Left hindlimb (tissue), 1 donor: ENCODE results near the gene DNAJB14.

Source experiments
- DNase-seq: peaks from one replicate; pipeline ENCODE4 v3.0.0-alpha.2; 2018

Gene DNAJB14

DNA sequence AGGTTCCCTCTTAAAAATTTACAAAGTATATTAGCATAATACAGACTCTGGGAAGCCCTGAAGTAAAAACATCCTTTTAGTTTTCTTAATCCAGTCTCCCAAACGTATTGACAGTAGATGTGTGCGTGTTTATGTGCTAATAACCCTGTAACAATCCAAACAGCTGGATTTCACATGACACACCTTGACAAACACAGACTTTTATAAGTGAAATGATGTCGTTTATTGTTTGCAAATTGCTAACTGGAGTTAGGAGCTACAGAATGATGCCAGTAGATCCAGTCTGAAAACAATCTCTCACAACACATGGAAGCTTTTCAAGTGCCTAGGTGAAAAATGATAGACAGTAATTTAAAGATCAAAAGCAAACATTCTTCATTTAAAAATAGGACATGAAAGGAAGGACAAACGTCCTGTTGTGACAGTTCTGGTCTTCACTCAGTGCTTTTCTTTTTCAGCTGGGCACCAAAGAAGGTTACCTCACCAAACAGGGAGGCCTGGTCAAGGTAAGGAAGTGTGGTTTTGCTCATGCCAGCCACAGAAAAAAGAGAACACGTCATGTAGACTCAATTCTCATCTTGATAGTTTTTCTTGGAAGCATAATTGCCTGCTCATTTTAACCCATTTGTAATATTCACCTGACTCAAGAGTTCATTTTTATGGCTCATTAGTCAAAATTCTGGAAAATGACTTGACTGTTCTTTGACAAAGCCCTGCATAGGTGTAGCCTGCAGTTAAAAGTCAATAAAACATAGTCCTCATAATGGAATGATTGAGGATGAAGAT lies 85.1 kb downstream of the DNAJB14 start:
- DNase-seq: no peak

DNA sequence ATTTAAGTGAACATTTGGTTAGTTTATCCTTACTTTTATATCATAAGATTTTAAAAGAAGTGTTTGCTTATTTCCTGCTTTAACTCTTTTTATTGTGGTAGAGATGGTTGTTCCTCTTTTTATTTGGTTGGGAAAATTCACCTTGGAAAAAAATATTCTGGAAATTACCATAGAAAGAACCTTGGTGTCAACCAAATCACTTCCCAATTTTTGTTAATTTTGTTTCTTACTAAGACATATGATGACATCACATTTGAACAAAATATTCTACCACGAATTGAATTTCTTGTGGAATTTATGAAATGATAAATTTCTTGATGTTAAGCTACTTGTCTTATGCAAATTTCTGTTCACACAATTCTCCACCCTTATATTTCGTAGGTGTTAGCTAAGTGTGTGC lies 85.9 kb downstream of the DNAJB14 start:
- no peak for DNase-seq

DNA sequence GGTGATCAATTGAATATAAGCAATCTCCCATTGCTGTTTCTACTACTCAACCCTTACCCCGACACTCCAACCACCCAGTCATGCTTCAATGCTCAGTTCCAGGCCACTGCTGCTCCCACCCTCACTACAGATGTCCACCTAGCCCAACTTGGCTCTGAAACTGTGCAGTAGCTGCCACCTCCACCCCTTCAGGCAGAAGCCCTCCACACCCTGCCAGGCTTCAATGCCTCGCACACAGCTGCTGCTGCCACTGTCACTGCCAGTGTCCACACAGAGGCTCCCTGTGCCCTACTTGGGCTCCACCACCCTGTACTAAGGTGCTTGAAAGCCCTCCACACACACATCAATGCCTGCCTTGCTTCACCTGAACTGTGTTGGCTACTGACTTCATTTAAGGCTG lies 86.8 kb downstream of the DNAJB14 start:
- no peak for DNase-seq

DNA sequence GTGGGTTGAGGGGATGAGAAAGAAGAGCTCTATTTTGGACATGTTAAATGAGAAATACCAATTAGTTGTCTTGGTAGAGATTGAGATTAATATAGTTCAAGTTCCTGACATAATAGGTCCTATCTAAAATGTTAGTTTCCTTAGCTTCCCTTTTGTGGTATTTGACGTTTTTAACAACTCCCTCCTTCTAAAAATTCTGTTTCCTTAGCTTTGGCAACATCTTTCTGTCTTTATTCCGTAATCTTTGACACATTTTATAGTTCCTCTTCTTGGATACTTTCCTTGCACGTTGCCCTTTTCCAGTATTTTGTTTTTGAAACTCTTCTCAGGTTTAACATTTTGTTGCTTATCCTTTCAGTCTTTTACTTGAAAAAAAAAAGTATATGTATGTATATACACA lies 89.1 kb downstream of the DNAJB14 start:
- DNase-seq: no peak

DNA sequence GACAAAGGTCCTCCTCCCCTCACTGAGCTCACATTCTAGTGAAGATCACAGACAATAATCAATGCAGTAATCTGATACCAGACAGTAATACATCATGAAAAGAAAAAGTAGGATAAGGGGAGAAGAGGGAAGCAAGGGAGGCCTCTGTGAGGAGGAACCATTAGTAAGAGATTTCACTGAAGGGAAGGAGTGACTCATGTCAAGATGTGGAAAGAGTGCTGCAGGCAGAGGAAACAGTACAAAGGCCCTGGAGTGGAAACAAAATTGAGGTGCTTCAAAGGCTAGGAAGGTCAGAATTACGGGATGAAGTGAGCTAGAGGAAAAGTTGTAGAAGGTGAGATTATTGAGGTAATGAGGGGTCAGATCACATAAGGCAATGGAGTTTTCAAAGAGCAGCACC lies 90.3 kb downstream of the DNAJB14 start:
- DNase-seq: no peak

DNA sequence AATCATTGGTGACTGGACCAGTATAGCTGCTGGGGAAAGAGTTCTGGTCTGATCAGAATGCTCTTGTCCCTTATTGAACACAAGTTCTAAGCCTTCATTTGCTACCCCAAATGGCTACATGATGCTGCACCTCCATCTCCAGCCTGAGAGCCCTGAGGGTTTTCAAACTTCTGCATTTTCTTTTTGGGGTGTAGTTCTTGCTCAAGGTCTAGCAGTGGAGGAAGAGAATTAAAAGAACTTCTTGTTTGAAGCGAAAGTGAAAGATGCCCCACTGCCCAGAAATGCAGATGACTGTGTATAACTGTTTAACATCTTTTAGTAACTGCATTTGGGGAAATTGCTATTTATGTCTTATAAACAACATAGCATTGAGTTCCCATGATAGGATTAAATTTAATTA lies 90.7 kb downstream of the DNAJB14 start:
- no peak for DNase-seq

DNA sequence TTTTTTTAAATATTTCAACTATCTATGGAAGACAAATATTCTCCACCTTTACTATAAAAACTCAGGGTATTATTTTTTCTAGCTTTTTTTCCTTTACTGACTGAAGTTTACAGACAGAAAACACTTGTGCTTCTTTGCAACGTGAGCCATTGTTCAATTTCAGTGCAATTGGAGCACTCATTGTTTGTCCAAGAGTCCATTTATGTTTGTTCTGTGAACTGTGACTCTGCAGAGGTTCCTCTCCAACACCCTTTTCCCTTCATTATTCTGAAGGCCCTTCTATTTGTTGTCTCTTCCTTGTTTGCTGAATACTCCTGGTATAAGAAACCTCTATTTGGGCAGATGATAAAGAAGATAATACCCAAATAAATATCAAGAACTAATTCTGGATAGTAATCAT lies 92.4 kb downstream of the DNAJB14 start:
- no peak for DNase-seq

DNA sequence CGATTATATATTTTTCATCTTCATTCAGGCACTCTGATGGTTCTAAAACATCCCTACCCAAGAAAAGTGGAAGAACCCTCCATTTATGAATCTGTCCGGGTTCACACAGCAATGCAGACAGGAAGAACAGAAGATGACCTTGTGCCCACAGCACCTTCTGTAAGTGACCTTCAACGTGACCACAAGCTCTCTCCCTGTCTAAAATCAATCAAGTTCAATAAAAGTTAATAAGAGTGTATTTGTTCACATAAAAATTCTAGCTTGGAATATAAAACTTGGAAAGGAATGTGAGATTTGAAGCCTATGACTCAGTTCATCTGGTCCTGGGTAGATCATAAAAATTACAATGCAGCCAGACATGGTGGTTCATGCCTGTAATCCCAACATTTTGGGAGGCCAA lies 93.2 kb downstream of the DNAJB14 start:
- DNase-seq: no peak

DNA sequence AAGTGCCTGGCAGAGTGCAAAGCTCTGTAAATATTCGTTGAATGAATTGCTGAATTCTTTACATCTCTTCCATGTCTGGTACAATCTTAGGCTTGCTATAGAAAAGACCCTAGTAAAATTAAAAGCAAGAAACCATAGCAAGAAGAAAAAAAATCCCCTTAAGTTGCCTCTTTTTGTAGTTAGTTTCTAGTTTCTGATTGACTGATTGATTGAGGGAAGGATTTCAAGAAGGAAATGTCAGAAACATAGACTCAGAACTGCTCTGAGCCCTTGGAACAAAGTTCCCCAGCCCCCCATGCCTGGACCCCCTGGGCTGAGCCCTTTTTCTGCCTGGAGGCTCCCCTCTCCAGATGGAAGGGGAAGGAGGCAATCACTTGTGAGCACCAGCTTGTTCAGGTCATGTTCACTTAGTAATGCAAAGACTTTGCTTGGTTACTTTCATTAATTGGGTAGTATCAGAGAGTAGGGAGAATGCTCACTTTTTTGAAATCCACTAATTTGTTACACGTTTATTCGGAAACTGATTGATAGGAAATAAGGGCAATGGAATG lies 94.1 kb downstream of the DNAJB14 start:
- DNase-seq: no peak

DNA sequence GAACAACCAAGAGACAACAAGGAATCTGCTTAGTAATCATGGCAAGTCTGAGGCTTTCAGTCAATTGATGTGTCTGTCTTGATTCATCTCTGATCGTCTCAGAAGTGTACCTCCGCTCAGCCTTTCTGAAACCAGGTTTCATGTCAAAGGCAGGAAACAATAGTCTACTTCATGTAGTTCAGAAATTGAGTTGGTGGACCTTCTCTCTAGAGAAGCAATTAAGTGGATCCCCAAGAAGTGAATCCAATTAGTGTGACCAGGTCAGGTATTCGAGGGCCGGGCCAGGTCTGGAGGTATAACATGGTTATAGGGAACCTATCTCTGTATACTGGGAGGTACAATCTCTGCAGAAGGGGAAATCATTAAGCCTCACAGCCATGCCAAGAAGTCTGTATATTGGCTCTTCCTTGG lies 97.8 kb downstream of the DNAJB14 start:
- DNase-seq: no peak

DNA sequence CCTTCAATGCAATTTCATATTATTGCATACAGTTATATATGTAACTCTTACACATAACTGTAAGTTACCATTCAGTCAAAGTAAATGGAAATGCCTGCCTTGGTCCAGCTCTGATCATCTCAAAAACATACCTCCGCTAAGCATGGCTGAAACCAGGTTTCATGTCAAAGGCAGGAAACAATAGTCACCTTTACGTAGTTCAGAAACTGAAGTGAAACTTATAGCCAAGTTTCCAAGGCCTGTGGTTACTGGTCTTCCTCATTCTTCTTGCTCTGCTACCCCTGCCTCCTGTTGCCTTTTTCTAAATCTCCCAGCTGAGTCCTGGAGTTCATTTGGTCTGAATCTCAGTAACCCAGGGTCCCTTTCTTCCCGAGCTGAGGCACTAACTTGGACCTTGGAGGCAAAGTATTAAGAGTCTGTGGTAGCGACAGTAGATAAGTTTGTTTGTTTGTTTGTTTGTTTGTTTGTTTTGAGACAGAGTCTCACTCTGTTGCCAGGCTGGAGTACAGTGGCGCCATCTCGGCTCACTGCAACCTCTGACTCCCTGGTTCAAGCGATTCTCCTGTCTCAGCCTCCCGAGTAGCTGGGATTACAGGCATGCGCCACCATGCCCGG lies 98.9 kb downstream of the DNAJB14 start:
- no peak for DNase-seq

DNA sequence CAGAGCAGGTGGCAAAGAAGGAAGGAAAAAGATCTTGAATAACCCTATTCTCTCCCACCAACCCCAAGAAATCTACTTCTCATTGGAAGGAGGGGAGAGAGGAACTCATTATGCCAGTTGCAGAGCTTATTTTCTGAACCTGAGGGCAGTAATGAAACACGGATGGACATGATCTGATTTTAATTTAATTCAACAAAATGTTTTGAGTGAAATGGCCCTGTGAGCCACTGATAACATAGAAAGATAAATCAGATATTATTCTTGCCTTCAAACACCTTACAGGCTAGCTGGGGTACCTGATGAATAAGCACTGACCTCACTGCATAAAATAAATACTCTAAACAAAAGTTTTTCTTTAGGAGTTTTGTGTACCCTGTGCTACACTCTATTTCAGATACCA lies 99.5 kb downstream of the DNAJB14 start:
- no peak for DNase-seq
